SK-N-SH (cell line): ENCODE results near the gene GAB2.

Experiments
- EP300 ChIP-seq, 2 experiments: IDR thresholded peaks; 2 replicates each; pipeline versions ENCODE4 v1.4.0 to v1.6.1; 2012; ENCODE audit warnings: borderline replicate concordance in 1 of 2, low read depth in 1 of 2, low read length in 1 of 2
- FOSL2 ChIP-seq: IDR thresholded peaks from 2 replicates; pipeline ENCODE4 v1.4.0; 2012; ENCODE audit warnings: low read depth, mild to moderate bottlenecking, moderate library complexity, borderline replicate concordance
- POLR2AphosphoS5 ChIP-seq: IDR thresholded peaks from 2 replicates; pipeline ENCODE4 v1.6.1; 2012; ENCODE audit warnings: low read depth, low read length
- SIN3A ChIP-seq: IDR thresholded peaks from 2 replicates; pipeline ENCODE4 v1.6.1; 2012; ENCODE audit warnings: low read depth, mild to moderate bottlenecking, low read length, moderate library complexity, borderline replicate concordance
- TF ChIP-seq, protein P1 (sequence below): fragments of 200-600 bp; sonication (generic); IDR thresholded peaks from 2 replicates; pipeline ENCODE4 v1.6.1; 2017; ENCODE audit warnings: antibody characterized with exemption, mild to moderate bottlenecking, moderate library complexity
- TF ChIP-seq, protein P2 (sequence below): fragments of 150-350 bp; IDR thresholded peaks from 2 replicates; pipeline ENCODE4 v1.6.1; 2017; ENCODE audit warnings: antibody characterized with exemption, low read length, low read depth, borderline replicate concordance
- TF ChIP-seq, protein P3 (sequence below): IDR thresholded peaks from 2 replicates; pipeline ENCODE4 v1.6.1; 2012; ENCODE audit warnings: mild to moderate bottlenecking, low read depth, low read length, moderate library complexity

DNA sequence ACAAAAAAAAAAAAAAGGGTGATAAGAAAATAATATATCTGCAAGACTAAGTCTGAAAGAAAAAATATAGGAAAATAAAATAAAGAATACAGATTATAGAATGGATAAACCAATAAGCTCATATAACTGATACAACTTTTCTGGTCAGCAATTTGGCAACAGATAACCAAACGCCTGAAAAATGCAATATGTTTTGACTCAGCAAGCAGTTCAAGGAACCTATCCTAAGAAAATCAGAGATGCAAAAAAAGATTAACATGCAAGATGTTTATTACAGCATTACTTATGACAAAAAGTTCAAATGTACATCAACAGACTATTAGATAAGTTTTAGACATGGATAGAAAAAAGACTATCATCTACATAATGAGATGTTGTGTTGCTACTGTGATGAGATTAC, 27.1 kb upstream of the GAB2 start:
- TF ChIP-seq, protein P1, sequence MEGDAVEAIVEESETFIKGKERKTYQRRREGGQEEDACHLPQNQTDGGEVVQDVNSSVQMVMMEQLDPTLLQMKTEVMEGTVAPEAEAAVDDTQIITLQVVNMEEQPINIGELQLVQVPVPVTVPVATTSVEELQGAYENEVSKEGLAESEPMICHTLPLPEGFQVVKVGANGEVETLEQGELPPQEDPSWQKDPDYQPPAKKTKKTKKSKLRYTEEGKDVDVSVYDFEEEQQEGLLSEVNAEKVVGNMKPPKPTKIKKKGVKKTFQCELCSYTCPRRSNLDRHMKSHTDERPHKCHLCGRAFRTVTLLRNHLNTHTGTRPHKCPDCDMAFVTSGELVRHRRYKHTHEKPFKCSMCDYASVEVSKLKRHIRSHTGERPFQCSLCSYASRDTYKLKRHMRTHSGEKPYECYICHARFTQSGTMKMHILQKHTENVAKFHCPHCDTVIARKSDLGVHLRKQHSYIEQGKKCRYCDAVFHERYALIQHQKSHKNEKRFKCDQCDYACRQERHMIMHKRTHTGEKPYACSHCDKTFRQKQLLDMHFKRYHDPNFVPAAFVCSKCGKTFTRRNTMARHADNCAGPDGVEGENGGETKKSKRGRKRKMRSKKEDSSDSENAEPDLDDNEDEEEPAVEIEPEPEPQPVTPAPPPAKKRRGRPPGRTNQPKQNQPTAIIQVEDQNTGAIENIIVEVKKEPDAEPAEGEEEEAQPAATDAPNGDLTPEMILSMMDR: no peak
- TF ChIP-seq, protein P2, sequence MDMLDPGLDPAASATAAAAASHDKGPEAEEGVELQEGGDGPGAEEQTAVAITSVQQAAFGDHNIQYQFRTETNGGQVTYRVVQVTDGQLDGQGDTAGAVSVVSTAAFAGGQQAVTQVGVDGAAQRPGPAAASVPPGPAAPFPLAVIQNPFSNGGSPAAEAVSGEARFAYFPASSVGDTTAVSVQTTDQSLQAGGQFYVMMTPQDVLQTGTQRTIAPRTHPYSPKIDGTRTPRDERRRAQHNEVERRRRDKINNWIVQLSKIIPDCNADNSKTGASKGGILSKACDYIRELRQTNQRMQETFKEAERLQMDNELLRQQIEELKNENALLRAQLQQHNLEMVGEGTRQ: no peak
- TF ChIP-seq, protein P3, sequence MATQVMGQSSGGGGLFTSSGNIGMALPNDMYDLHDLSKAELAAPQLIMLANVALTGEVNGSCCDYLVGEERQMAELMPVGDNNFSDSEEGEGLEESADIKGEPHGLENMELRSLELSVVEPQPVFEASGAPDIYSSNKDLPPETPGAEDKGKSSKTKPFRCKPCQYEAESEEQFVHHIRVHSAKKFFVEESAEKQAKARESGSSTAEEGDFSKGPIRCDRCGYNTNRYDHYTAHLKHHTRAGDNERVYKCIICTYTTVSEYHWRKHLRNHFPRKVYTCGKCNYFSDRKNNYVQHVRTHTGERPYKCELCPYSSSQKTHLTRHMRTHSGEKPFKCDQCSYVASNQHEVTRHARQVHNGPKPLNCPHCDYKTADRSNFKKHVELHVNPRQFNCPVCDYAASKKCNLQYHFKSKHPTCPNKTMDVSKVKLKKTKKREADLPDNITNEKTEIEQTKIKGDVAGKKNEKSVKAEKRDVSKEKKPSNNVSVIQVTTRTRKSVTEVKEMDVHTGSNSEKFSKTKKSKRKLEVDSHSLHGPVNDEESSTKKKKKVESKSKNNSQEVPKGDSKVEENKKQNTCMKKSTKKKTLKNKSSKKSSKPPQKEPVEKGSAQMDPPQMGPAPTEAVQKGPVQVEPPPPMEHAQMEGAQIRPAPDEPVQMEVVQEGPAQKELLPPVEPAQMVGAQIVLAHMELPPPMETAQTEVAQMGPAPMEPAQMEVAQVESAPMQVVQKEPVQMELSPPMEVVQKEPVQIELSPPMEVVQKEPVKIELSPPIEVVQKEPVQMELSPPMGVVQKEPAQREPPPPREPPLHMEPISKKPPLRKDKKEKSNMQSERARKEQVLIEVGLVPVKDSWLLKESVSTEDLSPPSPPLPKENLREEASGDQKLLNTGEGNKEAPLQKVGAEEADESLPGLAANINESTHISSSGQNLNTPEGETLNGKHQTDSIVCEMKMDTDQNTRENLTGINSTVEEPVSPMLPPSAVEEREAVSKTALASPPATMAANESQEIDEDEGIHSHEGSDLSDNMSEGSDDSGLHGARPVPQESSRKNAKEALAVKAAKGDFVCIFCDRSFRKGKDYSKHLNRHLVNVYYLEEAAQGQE: no peak
- TF ChIP-seq POLR2AphosphoS5 (no peak), EP300 (IDR thresholded peaks at IDR 0.05; ENCODE audit: borderline replicate concordance in 1 of 2, low read depth in 1 of 2, low read length in 1 of 2) (no peak), FOSL2 (no peak), SIN3A (no peak)
